SK-N-SH treated with all-trans-retinoic acid at 6 μM for 48 hours (cell line): Measurements from ENCODE around the gene RAB38.

Experiments
- ATAC-seq: fragments of 200-7000 bp; cut with Tn5 transposase; 3 replicates; pipeline ENCODE4 v1.9.1; 2020; ENCODE audit warnings: mild to moderate bottlenecking, moderate library complexity
- CSRNP3 ChIP-seq: fragments of 250-450 bp; sonication (Bioruptor Pico); IDR thresholded peaks from 2 replicates; pipeline ENCODE4 v1.5.1; 2021; ENCODE audit warnings: mild to moderate bottlenecking, moderate library complexity
- ESRRG ChIP-seq: fragments of 250-450 bp; sonication (Bioruptor Pico); IDR thresholded peaks from 2 replicates; pipeline ENCODE4 v1.6.1; 2021; ENCODE audit warnings: mild to moderate bottlenecking
- ISL1 ChIP-seq: fragments of 250-450 bp; sonication (Bioruptor Pico); IDR thresholded peaks from 2 replicates; pipeline ENCODE4 v2.1.2; 2022; ENCODE audit warnings: mild to moderate bottlenecking, moderate library complexity
- OSR1 ChIP-seq: fragments of 250-450 bp; sonication (Bioruptor Pico); IDR thresholded peaks from 2 replicates; pipeline ENCODE4 v1.8.0; 2022; ENCODE audit warnings: moderate library complexity, mild to moderate bottlenecking, inconsistent platforms
- PATZ1 ChIP-seq: fragments of 250-450 bp; sonication (Bioruptor Pico); IDR thresholded peaks from 2 replicates; pipeline ENCODE4 v1.8.0; 2020; ENCODE audit warnings: mild to moderate bottlenecking, moderate library complexity, borderline replicate concordance
- POU6F1 ChIP-seq: fragments of 250-450 bp; sonication (Bioruptor Pico); IDR thresholded peaks from 2 replicates; pipeline ENCODE4 v1.8.0; 2021; ENCODE audit warnings: low read depth, mild to moderate bottlenecking, moderate library complexity, borderline replicate concordance
- RARB ChIP-seq: fragments of 250-450 bp; sonication (Bioruptor Pico); IDR thresholded peaks from 2 replicates; pipeline ENCODE4 v1.8.0; 2021; ENCODE audit warnings: mild to moderate bottlenecking, moderate library complexity
- SNAI2 ChIP-seq: fragments of 250-450 bp; sonication (Bioruptor Pico); IDR thresholded peaks from 2 replicates; pipeline ENCODE4 v1.5.0; 2020; ENCODE audit warnings: mild to moderate bottlenecking, moderate library complexity
- TCF4 ChIP-seq: fragments of 250-450 bp; sonication (Bioruptor Pico); IDR thresholded peaks from 2 replicates; pipeline ENCODE4 v1.8.0; 2021; ENCODE audit warnings: mild to moderate bottlenecking, moderate library complexity, borderline replicate concordance
- TOX ChIP-seq: fragments of 250-450 bp; sonication (Bioruptor Pico); IDR thresholded peaks from 2 replicates; pipeline ENCODE4 v1.8.0; 2021; ENCODE audit warnings: mild to moderate bottlenecking, moderate library complexity, borderline replicate concordance
- ZC3H10 ChIP-seq: fragments of 250-450 bp; sonication (Bioruptor Pico); IDR thresholded peaks from 2 replicates; pipeline ENCODE4 v1.5.1; 2021; ENCODE audit warnings: mild to moderate bottlenecking, moderate library complexity
- ZFP3 ChIP-seq: fragments of 250-450 bp; sonication (Bioruptor Pico); IDR thresholded peaks from 2 replicates; pipeline ENCODE4 v1.5.0; 2020; ENCODE audit warnings: mild to moderate bottlenecking, moderate library complexity
- ZFP30 ChIP-seq: fragments of 450-650 bp; formaldehyde crosslinking; IDR thresholded peaks from 2 replicates; pipeline ENCODE4 v1.5.0; 2022; ENCODE audit warnings: mild to moderate bottlenecking, moderate library complexity
- ZNF565 ChIP-seq: fragments of 450-650 bp; formaldehyde crosslinking; conservative IDR thresholded peaks from 2 replicates; pipeline ENCODE4 v1.5.0; 2020; ENCODE audit warnings: low read depth, mild to moderate bottlenecking, moderate library complexity
- ZNF70 ChIP-seq: fragments of 450-650 bp; formaldehyde crosslinking; IDR thresholded peaks from 2 replicates; pipeline ENCODE4 v1.5.0; 2020; ENCODE audit warnings: mild to moderate bottlenecking, moderate library complexity
- ZNF8 ChIP-seq: fragments of 450-650 bp; formaldehyde crosslinking; IDR thresholded peaks from 2 replicates; pipeline ENCODE4 v1.5.0; 2020; ENCODE audit warnings: mild to moderate bottlenecking, moderate library complexity
- TF ChIP-seq, protein P1 (sequence below): fragments of 250-450 bp; sonication (Bioruptor Pico); IDR thresholded peaks from 2 replicates; pipeline ENCODE4 v1.5.0; 2020; ENCODE audit warnings: mild to moderate bottlenecking, moderate library complexity
- TF ChIP-seq, protein P2 (sequence below): fragments of 250-450 bp; sonication (Bioruptor Pico); IDR thresholded peaks from 2 replicates; pipeline ENCODE4 v1.5.1; 2020; ENCODE audit warnings: low read depth, mild to moderate bottlenecking, moderate library complexity

Gene RAB38

GRCh38 chr11:88115828-88116755 lies 59.2 kb downstream of the RAB38 start:
- TF ChIP-seq CSRNP3 (CRISPR knock-in tag) (no peak), ZFP30 (CRISPR knock-in tag) (no peak), ZC3H10 (CRISPR knock-in tag) (no peak), SNAI2 (CRISPR knock-in tag) (no peak), TOX (CRISPR knock-in tag) (no peak), POU6F1 (no peak), PATZ1 (CRISPR knock-in tag) (no peak), RARB (CRISPR knock-in tag) (no peak), OSR1 (CRISPR knock-in tag) (no peak), TCF4 (no peak), ESRRG (CRISPR knock-in tag) (no peak), ISL1 (CRISPR knock-in tag) (no peak), ZNF8 (CRISPR knock-in tag) (no peak), ZFP3 (CRISPR knock-in tag) (no peak)
- TF ChIP-seq, protein P1, sequence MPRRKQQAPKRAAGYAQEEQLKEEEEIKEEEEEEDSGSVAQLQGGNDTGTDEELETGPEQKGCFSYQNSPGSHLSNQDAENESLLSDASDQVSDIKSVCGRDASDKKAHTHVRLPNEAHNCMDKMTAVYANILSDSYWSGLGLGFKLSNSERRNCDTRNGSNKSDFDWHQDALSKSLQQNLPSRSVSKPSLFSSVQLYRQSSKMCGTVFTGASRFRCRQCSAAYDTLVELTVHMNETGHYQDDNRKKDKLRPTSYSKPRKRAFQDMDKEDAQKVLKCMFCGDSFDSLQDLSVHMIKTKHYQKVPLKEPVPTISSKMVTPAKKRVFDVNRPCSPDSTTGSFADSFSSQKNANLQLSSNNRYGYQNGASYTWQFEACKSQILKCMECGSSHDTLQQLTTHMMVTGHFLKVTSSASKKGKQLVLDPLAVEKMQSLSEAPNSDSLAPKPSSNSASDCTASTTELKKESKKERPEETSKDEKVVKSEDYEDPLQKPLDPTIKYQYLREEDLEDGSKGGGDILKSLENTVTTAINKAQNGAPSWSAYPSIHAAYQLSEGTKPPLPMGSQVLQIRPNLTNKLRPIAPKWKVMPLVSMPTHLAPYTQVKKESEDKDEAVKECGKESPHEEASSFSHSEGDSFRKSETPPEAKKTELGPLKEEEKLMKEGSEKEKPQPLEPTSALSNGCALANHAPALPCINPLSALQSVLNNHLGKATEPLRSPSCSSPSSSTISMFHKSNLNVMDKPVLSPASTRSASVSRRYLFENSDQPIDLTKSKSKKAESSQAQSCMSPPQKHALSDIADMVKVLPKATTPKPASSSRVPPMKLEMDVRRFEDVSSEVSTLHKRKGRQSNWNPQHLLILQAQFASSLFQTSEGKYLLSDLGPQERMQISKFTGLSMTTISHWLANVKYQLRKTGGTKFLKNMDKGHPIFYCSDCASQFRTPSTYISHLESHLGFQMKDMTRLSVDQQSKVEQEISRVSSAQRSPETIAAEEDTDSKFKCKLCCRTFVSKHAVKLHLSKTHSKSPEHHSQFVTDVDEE = no peak
- TF ChIP-seq, protein P2, sequence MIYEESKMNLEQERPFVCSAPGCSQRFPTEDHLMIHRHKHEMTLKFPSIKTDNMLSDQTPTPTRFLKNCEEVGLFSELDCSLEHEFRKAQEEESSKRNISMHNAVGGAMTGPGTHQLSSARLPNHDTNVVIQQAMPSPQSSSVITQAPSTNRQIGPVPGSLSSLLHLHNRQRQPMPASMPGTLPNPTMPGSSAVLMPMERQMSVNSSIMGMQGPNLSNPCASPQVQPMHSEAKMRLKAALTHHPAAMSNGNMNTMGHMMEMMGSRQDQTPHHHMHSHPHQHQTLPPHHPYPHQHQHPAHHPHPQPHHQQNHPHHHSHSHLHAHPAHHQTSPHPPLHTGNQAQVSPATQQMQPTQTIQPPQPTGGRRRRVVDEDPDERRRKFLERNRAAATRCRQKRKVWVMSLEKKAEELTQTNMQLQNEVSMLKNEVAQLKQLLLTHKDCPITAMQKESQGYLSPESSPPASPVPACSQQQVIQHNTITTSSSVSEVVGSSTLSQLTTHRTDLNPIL (CRISPR knock-in tag) = no peak
- TF ChIP-seq, all 23 proteins: peak for 0
- ATAC-seq = no peak

GRCh38 chr11:88114486-88115045 lies 60.7 kb downstream of the RAB38 start:
- TF ChIP-seq ZNF565 (no peak), TOX (CRISPR knock-in tag) (no peak), SNAI2 (CRISPR knock-in tag) (no peak), ZNF70 (CRISPR knock-in tag) (no peak), TCF4 (no peak), ZC3H10 (CRISPR knock-in tag) (no peak), ZFP30 (CRISPR knock-in tag) (no peak), ISL1 (CRISPR knock-in tag) (no peak)
- TF ChIP-seq, protein P2 (CRISPR knock-in tag) = no peak
- no peak for ATAC-seq
